ENCODE measurements around the gene DEAF1. TPM values are rescaled to one million over a fixed set of nuclear protein-coding genes. Genes with fewer than 3 reads are reported as not detected.

DEAF1 gene
- total RNA-seq, 1 donor from 2014 or later = 48.1 TPM

DNA sequence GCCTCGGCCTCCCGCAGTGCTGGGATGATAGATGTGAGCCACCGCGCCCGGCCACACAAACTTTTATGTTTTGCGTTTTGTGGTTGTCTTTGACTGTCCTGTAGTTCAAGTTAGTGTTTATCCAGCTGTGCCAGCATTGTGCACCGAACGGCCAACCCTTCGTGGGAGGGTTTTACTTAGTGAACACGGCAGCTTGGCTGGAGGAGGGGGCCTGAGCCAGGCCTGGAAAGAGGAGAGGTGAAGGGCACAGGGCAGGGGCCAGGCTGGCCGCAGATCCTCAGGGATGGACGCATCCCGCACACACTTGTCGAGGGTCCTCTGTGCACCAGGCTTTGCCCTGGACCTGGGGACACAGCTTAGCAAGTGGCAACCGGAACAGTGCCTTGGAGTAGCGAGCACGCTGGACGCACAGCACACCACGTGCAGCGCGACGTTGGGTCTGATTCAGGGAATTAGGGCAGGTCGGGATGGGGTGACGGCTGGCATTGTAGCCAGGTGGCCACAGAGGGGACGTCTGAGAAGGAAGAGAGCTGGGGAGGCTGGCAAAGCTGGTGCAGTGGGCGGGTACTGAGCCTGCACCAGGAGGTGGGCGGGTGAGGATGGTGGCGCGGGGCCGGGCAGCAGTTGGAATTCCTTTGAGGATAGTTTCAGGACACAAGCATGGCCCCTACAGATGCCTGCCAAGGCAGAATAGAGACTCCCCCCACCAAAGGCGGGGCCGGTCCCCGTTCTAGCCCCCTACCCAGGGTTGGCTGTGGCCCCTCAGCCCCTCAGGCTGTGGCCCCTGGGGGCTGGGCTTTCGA, 24.4 kb upstream of the DEAF1 start:
- no peak overlapping the region for H3K4me3 Mint-ChIP-seq
- H3K27me3 Mint-ChIP-seq = peaks cover 20% of the 10 kb centered on the region
- peaks cover 13% of the 10 kb centered on the region for H3K4me1 Mint-ChIP-seq (ENCODE audit: unreplicated experiment)
- TF ChIP-seq, protein P1, sequence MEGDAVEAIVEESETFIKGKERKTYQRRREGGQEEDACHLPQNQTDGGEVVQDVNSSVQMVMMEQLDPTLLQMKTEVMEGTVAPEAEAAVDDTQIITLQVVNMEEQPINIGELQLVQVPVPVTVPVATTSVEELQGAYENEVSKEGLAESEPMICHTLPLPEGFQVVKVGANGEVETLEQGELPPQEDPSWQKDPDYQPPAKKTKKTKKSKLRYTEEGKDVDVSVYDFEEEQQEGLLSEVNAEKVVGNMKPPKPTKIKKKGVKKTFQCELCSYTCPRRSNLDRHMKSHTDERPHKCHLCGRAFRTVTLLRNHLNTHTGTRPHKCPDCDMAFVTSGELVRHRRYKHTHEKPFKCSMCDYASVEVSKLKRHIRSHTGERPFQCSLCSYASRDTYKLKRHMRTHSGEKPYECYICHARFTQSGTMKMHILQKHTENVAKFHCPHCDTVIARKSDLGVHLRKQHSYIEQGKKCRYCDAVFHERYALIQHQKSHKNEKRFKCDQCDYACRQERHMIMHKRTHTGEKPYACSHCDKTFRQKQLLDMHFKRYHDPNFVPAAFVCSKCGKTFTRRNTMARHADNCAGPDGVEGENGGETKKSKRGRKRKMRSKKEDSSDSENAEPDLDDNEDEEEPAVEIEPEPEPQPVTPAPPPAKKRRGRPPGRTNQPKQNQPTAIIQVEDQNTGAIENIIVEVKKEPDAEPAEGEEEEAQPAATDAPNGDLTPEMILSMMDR (conservative IDR thresholded peaks at IDR 0.05) = no peak
- no peaks in the 10 kb centered on the region for H3K9me3 Mint-ChIP-seq
- peaks cover 11% of the 10 kb centered on the region for H3K36me3 Mint-ChIP-seq
- peak; percentile 69 for DNase-seq (ENCODE audit: extremely low spot score, unreplicated experiment)
- peak overlapping the region; percentile 9 for H3K27ac Mint-ChIP-seq

DNA sequence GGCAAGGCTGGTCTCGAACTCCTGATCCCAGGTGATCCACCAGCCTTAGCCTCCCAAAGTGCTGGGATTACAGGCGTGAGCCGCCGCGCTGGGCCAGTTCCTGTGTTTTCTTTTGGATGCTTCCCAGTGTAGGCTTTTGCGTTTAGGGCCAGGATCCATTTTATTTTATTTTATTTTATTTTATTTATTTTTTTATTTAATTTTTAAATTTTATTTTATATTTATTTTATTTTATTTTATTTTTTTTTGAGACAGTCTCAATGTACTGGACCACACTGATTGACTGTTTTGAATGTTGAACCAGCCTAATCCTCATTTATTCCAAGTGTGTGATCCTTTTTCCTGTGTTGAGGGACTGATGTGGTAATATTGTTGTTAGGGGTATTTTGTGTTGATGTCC, 19.4 kb upstream of the DEAF1 start:
- H3K4me1 Mint-ChIP-seq (ENCODE audit: unreplicated experiment) = peaks cover 14% of the 10 kb centered on the region
- H3K36me3 Mint-ChIP-seq = peaks cover 11% of the 10 kb centered on the region
- peak overlapping the region; percentile 68 for H3K27ac Mint-ChIP-seq
- H3K4me3 Mint-ChIP-seq = no peak overlapping the region
- no peaks in the 10 kb centered on the region for H3K9me3 Mint-ChIP-seq
- TF ChIP-seq, protein P1 (conservative IDR thresholded peaks at IDR 0.05) = no peak
- peaks cover 4% of the 10 kb centered on the region for H3K27me3 Mint-ChIP-seq
- DNase-seq (ENCODE audit: extremely low spot score, unreplicated experiment) = no peak

GRCh38 chr11:709109-709997, 14.3 kb upstream of the DEAF1 start:
- TF ChIP-seq, protein P1 (conservative IDR thresholded peaks at IDR 0.05) = no peak
- Mint-ChIP-seq H3K27me3 (peaks cover 2% of the 10 kb centered on the region), H3K27ac (peak overlapping the region; percentile 53), H3K4me3 (peak overlapping the region; percentile 44), H3K9me3 (no peaks in the 10 kb centered on the region), H3K4me1 (ENCODE audit: unreplicated experiment) (peaks cover 7% of the 10 kb centered on the region), H3K36me3 (no peaks in the 10 kb centered on the region)
- no peak for DNase-seq (ENCODE audit: extremely low spot score, unreplicated experiment)

DNA sequence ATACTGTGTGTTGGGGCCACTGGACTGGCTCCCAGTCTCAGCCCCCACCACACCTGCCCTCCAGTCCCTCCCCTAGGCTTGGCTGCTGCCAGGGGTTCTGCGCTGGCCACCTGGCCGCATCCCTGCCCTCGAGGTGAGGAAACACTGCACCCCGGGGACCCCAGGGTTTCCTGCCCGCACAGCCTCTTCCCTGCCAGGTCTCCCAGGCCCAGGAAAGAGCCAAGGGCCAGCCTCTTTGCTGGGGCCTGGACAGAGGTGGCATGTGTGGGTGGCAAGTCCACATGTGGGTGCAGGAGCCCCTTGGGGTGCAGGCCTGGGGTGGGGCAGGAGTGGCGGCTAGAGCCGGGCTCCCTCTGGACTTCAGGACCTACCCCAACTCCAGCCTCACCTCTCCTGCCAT, 13.5 kb upstream of the DEAF1 start:
- no peak for DNase-seq (ENCODE audit: extremely low spot score, unreplicated experiment)
- Mint-ChIP-seq H3K4me1 (ENCODE audit: unreplicated experiment) (peaks cover 7% of the 10 kb centered on the region), H3K27me3 (peaks cover 2% of the 10 kb centered on the region), H3K27ac (peak overlapping the region; percentile 90), H3K4me3 (no peak overlapping the region), H3K36me3 (no peaks in the 10 kb centered on the region), H3K9me3 (no peaks in the 10 kb centered on the region)
- TF ChIP-seq, protein P1 (conservative IDR thresholded peaks at IDR 0.05) = no peak

- Mint-ChIP-seq H3K4me1 (ENCODE audit: unreplicated experiment) (peaks cover 7% of the 10 kb centered on the region), H3K27ac (peak overlapping the region; percentile 90), H3K36me3 (no peaks in the 10 kb centered on the region), H3K9me3 (no peaks in the 10 kb centered on the region), H3K27me3 (peaks cover 2% of the 10 kb centered on the region), H3K4me3 (peak overlapping the region; percentile 87)
- TF ChIP-seq, protein P1 (conservative IDR thresholded peaks at IDR 0.05) = no peak
- DNase-seq (ENCODE audit: extremely low spot score, unreplicated experiment) = peak; percentile 70
These were observed 12.9 kb upstream of the DEAF1 start for GRCh38 chr11:707817-708420.
